PC-3 (cell line): ENCODE data around the gene ZNF423.

ENCODE experiments used
- EZH2 ChIP-seq: fragments of 300-600 bp; sonication (generic); IDR thresholded peaks from one replicate; pipeline ENCODE4 v1.6.1; 2017; ENCODE audit warnings: antibody characterized with exemption, mild to moderate bottlenecking, low read length; ENCODE audit not compliant: unreplicated experiment
- TF ChIP-seq, protein P1 (sequence below): fragments of 300-600 bp; sonication (generic); conservative IDR thresholded peaks from 2 replicates; pipeline ENCODE4 v1.5.1; 2017; ENCODE audit warnings: antibody characterized with exemption, low read depth, mild to moderate bottlenecking, low read length

DNA sequence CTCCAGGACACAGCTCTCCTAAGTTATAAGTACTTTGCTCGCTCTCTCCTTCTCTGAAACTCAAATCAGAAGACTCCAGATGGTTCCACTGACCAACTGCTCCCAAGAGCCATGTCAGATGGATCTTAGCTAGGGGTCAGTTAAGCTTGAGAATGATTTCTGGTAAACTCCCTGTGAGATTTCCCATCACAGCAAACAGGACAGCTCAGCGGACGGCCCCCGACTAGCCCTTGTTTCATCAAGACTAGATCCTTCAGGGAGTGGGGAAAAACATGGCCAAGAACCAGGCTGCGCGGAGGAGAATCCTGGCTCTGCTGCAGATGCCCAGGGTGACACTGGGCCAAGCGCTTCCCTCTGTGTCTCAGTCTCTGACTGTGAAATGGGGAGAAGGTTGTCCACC is 322.5 kb downstream of the ZNF423 start:
- TF ChIP-seq, protein P1, sequence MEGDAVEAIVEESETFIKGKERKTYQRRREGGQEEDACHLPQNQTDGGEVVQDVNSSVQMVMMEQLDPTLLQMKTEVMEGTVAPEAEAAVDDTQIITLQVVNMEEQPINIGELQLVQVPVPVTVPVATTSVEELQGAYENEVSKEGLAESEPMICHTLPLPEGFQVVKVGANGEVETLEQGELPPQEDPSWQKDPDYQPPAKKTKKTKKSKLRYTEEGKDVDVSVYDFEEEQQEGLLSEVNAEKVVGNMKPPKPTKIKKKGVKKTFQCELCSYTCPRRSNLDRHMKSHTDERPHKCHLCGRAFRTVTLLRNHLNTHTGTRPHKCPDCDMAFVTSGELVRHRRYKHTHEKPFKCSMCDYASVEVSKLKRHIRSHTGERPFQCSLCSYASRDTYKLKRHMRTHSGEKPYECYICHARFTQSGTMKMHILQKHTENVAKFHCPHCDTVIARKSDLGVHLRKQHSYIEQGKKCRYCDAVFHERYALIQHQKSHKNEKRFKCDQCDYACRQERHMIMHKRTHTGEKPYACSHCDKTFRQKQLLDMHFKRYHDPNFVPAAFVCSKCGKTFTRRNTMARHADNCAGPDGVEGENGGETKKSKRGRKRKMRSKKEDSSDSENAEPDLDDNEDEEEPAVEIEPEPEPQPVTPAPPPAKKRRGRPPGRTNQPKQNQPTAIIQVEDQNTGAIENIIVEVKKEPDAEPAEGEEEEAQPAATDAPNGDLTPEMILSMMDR, result no peak
- TF ChIP-seq EZH2, result no peak
